Skeletal muscle tissue (tissue), 4 donors: ENCODE measurements around the gene INTS1. TPM values are rescaled to one million over a fixed set of nuclear protein-coding genes. Genes with fewer than 3 reads are reported as not detected.
"Not testable (repeated sequence)": the region's sequence is repeated elsewhere in the genome, so short reads cannot be mapped to it uniquely, and the experiment has no call there.

ENCODE experiments used
- H3K27ac ChIP-seq: one replicate; pipeline ENCODE4 v1.7.0; 2013; ENCODE audit warnings: mild to moderate bottlenecking, low read depth, low read length, inconsistent platforms
- H3K27me3 ChIP-seq, 3 donors: one replicate each; pipeline ENCODE4 v1.7.0; 2013; ENCODE audit warnings: low read length in 3 of 3; ENCODE audit not compliant: control insufficient read depth in 3 of 3, insufficient read depth in 3 of 3
- H3K36me3 ChIP-seq, 3 donors: one replicate each; pipeline ENCODE4 v1.7.0; 2013; ENCODE audit warnings: low read length in 3 of 3; ENCODE audit not compliant: control insufficient read depth in 3 of 3, insufficient read depth in 3 of 3
- H3K4me1 ChIP-seq, 3 donors: one replicate each; pipeline ENCODE4 v1.7.0; 2013; ENCODE audit warnings: low read length in 3 of 3, mild to moderate bottlenecking in 3 of 3; ENCODE audit not compliant: control insufficient read depth in 3 of 3, insufficient read depth in 3 of 3
- H3K4me3 ChIP-seq, 3 donors: one replicate each; pipeline ENCODE4 v1.7.0; 2013; ENCODE audit warnings: low read length in 3 of 3
- H3K9ac ChIP-seq, 3 donors: one replicate each; pipeline ENCODE4 v1.7.0; 2013; ENCODE audit warnings: low read length in 3 of 3, mild to moderate bottlenecking in 3 of 3, moderate library complexity in 2 of 3, low read depth in 1 of 3
- H3K9me3 ChIP-seq, 3 donors: one replicate each; pipeline ENCODE4 v1.7.0; 2013; ENCODE audit warnings: low read length in 3 of 3; ENCODE audit not compliant: control insufficient read depth in 3 of 3
- total RNA-seq: library from RNA; depleted of rRNA; stranded (reverse); fragments of >200 nt; gene quantifications from one replicate; pipeline ENCODE4 v1.2.3, GENCODE V29; 2014
- donor health status: Osteomylitis.

Gene INTS1
- total RNA-seq, 1 donor from 2014 or later: 16.7 TPM

DNA sequence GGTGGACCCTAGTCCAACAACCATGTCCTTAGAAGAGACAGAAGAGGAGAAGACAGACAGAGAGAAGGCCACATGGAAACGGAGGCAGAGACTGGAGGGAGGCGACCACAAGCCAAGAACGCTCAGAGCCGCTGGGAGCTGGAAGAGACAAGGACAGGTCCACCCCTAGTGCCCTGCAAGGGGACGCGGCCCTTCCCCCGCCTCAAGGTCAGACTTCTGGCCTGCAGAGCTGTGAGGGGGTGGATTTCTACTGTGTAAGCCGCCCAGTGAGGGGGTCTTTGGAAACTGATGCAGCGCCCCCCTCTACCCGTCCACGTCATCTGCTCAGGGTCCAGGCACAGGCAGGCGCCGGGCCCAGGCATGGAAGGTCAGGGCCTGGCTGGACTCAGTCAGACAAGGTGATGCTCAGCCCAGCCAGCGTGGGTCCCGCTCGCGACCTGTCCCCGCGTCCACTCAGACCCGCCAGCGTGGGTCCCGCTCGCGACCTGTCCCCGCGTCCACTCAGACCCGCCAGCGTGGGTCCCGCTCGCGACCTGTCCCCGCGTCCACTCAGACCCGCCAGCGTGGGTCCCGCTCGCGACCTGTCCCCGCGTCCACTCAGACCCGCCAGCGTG is 60.5 kb downstream of the INTS1 start:
- not testable (repeated sequence) for H3K27me3 ChIP-seq, H3K4me3 ChIP-seq, H3K9me3 ChIP-seq, H3K9ac ChIP-seq, H3K4me1 ChIP-seq, H3K27ac ChIP-seq
- H3K36me3 ChIP-seq: peaks cover 0 to 10% (median 6%) of the 10 kb centered on the region in 3 donors

DNA sequence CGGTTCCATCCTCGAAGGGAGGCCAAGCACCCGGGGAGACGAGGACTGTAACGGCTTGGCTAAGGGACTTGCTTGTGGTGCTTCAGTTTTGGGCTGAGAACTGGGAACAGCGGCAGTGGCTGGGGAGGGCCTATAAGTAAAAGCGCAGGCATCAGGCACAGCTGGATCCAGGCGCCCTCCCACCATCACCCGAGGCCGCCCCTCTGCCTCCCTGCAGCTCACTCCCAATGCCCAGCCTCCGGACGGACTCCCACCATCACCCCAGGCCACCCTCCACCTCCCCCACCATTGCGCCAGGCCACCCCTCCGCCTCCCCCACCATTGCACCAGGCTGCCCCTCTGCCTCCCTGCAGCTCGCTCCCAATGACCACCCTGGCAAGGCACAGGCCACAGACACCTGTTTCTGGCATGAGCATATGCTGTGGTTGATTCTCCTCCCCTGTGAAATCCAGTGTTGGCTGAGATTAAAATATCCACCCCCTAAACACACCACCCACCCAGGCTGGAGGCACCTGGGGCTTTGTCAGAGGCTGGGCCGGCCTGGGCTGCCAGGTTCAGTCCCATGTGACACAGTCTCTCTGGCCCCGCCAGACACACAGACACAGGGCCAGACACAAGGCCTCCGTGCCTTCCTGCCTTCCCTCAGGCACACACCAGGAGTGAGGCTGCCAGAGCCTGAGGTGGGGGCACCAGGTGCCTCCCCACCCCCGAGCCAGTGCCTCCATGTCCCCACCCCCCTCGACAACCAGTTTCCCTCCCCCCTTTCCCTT is 61.6 kb downstream of the INTS1 start:
- no peak overlapping the region for H3K27ac ChIP-seq
- H3K4me1 ChIP-seq: no peaks in the 10 kb centered on the region
- peaks cover 0 to 10% (median 7%) of the 10 kb centered on the region in 3 donors for H3K36me3 ChIP-seq
- H3K9me3 ChIP-seq: no peaks in the 10 kb centered on the region
- no peak overlapping the region for H3K4me3 ChIP-seq
- H3K27me3 ChIP-seq: no peaks in the 10 kb centered on the region
- H3K9ac ChIP-seq: no peak overlapping the region

DNA sequence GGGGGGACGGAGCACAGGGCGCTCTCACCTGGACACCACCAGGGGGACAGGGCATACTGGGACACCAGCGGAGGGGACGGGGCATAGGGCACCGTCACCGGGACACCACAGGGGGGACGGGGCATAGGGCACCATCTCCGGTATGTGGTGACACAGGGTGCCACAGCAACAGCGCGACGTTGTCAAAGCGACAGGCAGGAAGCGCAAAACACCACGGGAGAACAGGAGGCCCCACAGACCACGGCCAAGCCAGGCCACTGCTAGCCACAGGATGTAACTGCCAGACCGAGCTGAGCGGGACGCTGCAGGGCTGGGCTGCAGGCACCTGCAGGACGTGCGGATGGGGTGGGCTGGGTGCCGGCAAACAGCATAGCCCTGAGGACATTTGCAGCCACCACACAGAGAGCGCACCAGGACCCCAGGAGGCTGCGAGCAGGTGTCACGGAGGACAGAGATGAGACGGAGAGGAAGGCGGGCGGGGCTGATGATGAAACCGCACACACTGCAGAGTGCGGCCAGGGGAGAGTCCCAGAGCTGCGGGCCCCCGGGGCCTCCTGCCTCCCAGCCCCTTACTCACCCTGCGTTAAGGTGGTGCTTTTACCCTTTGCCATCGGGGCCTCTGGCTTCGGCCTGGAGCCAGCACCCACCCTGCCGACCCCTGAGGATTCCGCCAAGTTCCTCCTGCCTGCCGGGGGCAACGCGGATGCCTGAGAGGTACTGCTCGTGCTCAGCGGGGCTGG is 62.4 kb downstream of the INTS1 start:
- Histone ChIP-seq H3K9me3 (no peaks in the 10 kb centered on the region), H3K27ac (no peak overlapping the region), H3K9ac (no peak overlapping the region), H3K4me1 (no peaks in the 10 kb centered on the region), H3K36me3 (peaks cover 0 to 14% (median 7%) of the 10 kb centered on the region in 3 donors), H3K27me3 (no peaks in the 10 kb centered on the region), H3K4me3 (no peak overlapping the region)

DNA sequence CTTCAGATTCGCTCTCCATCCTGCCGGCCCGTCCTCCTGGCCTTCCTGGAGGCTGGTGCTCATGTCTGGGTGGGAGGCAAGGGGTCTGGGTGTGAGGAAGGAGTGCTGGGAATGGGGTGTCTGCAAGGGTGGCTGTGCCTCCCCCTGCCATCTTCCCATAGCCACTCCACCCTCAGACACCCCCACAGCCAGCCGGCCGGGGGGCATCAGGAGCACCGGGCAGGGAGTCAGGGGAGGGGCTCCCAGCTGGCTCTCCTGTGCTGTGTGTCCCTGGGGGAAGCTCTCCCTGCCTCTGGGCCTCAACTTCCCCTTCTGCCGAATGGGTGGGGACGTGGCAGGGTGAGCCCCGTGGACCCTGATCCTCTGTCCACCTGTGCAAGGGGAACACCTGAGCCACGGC is 63.6 kb downstream of the INTS1 start:
- Histone ChIP-seq H3K4me3 (no peak overlapping the region), H3K27me3 (no peaks in the 10 kb centered on the region), H3K9ac (no peak overlapping the region), H3K9me3 (no peaks in the 10 kb centered on the region), H3K4me1 (no peaks in the 10 kb centered on the region), H3K36me3 (peaks cover 0 to 14% (median 7%) of the 10 kb centered on the region in 3 donors), H3K27ac (no peak overlapping the region)

DNA sequence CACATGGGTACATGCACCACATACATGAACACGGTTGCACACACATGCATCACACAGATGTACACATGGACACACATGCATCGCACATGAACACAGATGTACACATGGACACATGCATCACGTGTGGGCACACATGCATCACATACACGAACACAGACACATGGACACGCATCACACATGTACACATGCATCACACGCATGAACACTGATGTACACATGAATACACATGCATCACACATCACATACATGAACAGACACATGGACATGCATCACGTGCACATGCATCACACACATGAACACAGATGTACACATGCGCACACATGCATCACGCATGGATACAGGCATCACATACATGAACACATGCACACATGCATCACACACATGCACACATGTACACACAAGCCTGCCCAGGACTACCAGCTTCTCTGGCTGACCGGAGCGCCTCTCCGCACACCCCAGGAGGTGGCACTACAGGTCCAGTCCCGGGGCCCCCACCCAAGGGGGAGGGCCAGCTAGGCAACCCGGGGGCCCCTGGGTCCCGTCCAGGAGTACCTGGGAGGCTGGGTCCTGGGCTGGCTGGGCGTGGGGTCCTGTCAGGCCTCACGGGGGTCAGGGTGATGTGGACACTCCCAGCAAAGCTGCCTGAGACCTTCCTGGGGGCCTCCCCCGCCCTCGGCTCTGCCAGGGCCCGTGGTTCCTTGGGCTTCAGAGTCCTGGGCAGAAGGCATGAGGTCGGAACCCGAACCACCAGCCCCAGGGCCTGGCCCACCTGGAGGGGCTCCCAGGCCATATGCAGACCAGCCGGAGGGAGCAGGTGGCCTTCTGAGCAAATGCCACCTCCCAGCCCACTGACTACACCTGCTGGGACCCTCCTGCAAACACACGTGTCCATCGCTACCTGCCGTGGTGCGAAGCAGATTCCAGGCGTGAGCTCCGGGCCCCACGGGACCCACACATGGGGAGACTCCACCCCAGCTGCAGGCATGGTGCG is 64.5 kb downstream of the INTS1 start:
- Histone ChIP-seq H3K4me1 (no peaks in the 10 kb centered on the region), H3K4me3 (no peak overlapping the region), H3K9me3 (no peaks in the 10 kb centered on the region), H3K27me3 (no peaks in the 10 kb centered on the region), H3K36me3 (peaks cover 0 to 14% (median 7%) of the 10 kb centered on the region in 3 donors), H3K27ac (no peak overlapping the region), H3K9ac (no peak overlapping the region)

DNA sequence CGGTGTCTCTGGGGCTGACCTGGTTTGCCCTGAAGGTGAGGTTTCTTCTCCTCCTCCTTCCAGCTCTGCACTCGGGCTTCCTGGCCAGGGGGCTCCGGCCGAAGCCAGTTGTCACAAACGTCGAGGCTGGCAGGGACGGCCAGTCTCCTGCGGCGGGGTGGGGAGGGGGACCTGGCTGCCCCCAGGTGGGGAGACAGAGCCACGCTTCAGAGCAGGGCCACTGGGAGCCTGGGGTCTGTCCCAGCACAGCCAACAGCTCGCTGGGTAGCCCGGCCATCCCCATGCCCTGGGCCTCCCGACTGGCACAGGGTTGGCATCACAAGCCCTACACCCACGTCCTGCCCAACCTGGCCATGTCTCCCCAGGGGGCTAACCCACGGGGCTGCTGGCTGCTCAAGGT is 65.4 kb downstream of the INTS1 start:
- H3K4me3 ChIP-seq: no peak overlapping the region
- peaks cover 0 to 14% (median 7%) of the 10 kb centered on the region in 3 donors for H3K36me3 ChIP-seq
- no peaks in the 10 kb centered on the region for H3K27me3 ChIP-seq
- H3K4me1 ChIP-seq: no peaks in the 10 kb centered on the region
- no peak overlapping the region for H3K9ac ChIP-seq
- H3K27ac ChIP-seq: no peak overlapping the region
- H3K9me3 ChIP-seq: no peaks in the 10 kb centered on the region

DNA sequence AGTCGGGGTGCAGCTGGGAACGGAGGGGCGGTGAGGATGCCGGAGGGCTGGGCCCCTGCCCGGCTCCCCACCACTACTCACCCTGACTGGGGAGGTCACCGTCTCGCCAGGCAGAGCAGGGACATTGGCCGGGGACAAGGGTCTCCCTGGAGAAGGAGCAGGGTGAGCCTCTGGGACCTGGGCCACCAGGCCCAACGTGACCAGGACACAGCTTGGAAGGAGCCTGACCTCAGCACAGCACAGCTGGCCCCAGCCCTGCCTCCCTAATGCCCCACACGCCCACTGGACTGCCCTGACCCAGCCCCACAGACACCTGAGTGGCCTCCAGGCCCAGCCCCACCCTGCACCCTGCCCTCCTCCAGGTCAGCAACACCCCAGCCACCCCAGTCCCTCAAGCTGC is 66.0 kb downstream of the INTS1 start:
- H3K27me3 ChIP-seq: no peaks in the 10 kb centered on the region
- H3K27ac ChIP-seq: no peak overlapping the region
- no peaks in the 10 kb centered on the region for H3K4me1 ChIP-seq
- H3K36me3 ChIP-seq: peaks cover 0 to 14% (median 7%) of the 10 kb centered on the region in 3 donors
- no peak overlapping the region for H3K4me3 ChIP-seq
- no peak overlapping the region for H3K9ac ChIP-seq
- H3K9me3 ChIP-seq: no peaks in the 10 kb centered on the region

DNA sequence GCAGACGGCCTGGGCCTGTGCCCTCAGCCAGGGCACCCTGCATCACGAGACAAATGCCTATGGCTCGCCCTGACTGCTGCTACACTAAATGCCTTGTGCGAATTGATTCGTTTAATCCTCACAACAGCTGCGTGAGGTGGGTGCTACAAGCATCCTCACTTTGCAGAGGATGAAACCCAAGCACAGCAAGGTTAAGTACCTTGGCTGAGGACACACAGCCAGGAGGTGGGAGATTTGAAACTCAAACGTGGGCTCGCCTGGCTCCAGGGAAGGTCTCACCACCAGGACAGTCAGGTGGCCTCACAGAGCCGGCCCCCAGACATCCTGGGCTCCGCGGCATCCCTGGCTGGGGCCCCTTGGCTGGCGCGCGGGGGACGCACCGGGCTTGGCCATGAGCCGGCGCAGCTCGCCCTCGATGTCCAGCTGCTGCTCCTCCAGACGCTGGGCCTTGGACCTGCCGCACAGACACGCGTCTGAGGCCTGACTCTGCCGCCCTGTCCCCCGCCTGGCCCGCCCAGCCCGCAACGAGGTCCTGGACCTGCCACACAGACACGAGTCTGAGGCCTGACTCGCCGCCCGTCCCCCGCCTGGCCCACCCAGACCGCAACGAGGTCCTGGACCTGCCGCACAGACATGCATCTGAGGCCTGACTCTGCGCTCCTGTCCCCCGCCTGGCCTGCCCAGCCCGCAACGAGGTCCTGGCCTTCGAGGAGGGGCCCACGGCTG is 66.9 kb downstream of the INTS1 start:
- H3K4me1 ChIP-seq: peaks cover 0 to under 1% (median 0%) of the 10 kb centered on the region in 3 donors
- H3K27me3 ChIP-seq: peaks cover 0 to 2% (median 1%) of the 10 kb centered on the region in 3 donors
- peaks cover 0 to 14% (median 7%) of the 10 kb centered on the region in 3 donors for H3K36me3 ChIP-seq
- no peak overlapping the region for H3K9ac ChIP-seq
- no peak overlapping the region for H3K27ac ChIP-seq
- H3K4me3 ChIP-seq: no peak overlapping the region
- H3K9me3 ChIP-seq: no peaks in the 10 kb centered on the region

DNA sequence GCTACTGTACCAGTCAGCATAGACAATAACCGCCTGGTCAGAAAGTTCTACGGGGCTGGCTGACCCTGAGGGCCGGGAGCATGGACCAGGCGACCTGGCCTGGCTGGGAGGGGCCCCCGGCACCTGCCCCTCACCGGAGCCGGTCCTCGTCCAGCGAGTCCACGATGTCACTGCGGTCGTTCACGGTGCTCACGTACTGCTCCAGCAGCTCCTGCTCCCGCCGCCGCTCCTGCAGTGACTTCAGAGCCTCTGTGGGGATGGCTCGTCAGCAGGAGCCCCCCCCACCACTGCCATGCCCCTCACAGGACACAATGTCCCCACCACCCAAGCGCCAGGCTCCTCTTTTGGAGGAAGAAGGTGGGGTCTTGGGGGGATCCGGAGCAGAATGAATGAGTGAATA is 67.6 kb downstream of the INTS1 start:
- peaks cover 0 to 14% (median 4%) of the 10 kb centered on the region in 3 donors for H3K36me3 ChIP-seq

More for the DNA sequence above, 67.6 kb downstream of the INTS1 start:
- Histone ChIP-seq H3K9me3 (no peaks in the 10 kb centered on the region), H3K27me3 (peaks cover 4 to 7% (median 6%) of the 10 kb centered on the region in 3 donors), H3K4me1 (peaks cover 0 to 5% (median 0%) of the 10 kb centered on the region in 3 donors), H3K9ac (no peak overlapping the region), H3K4me3 (no peak overlapping the region), H3K27ac (no peak overlapping the region)
